Measurements from ENCODE around the gene SEZ6L2. TPM values are rescaled to one million over a fixed set of nuclear protein-coding genes. Genes with fewer than 3 reads are reported as not detected.

SEZ6L2 gene
- total and polyA plus RNA-seq, 9 of the 15 experiments (the other 6 are each of a cell fraction or from before 2014, with no cell fraction given) = 0.10 to 2.1 (median 0.72) TPM

GRCh38 chr16:29862884-29863668 lies 36.3 kb downstream of the SEZ6L2 start, which contains the start of gene CDIPT (continued):
- TF ChIP-seq NR2C2 (CRISPR knock-in tag; IDR thresholded peaks at IDR 0.05) (no peak), NR2C2 (tag; IDR thresholded peaks at IDR 0.05) (peak; percentile 72), U2AF2 (optimal IDR thresholded peaks at IDR 0.05; ENCODE audit: low read depth, low read length) (no peak), ZNF124 (CRISPR knock-in tag; IDR thresholded peaks at IDR 0.05) (no peak), ZNF511 (CRISPR knock-in tag; IDR thresholded peaks at IDR 0.05) (no peak; the same call in 1 of the 2 replicates), BCLAF1 (IDR thresholded peaks at IDR 0.05; ENCODE audit: borderline replicate concordance in 1 of 2, control insufficient read depth in 1 of 2, low read depth in 2 of 2, low read length in 1 of 2) (peak; percentile 74 to 99; a peak in 3 of 4 replicates), HNRNPL (IDR thresholded peaks at IDR 0.05; ENCODE audit: low read depth, low read length) (no peak), PHF21A (IDR thresholded peaks at IDR 0.05; ENCODE audit: borderline replicate concordance, low read depth) (no peak), SNRNP70 (optimal IDR thresholded peaks at IDR 0.05; ENCODE audit: low read depth, low read length) (no peak), BCL6 (CRISPR knock-in tag; IDR thresholded peaks at IDR 0.05) (no peak), FOXM1 (IDR thresholded peaks at IDR 0.05; ENCODE audit: low read depth) (peak; percentile 99), FOXM1 (CRISPR knock-in tag; IDR thresholded peaks at IDR 0.05; ENCODE audit: low read depth) (no peak), NCOR1 (IDR thresholded peaks at IDR 0.05) (no peak), SMC3 (conservative IDR thresholded peaks at IDR 0.05; ENCODE audit: insufficient read depth, low read depth, low read length) (no peak), SMAD3 (CRISPR knock-in tag; conservative IDR thresholded peaks at IDR 0.05) (no peak), HMG20B (CRISPR knock-in tag; IDR thresholded peaks at IDR 0.05) (no peak), SMAD4 (CRISPR knock-in tag; conservative IDR thresholded peaks at IDR 0.05) (no peak), TFAM (CRISPR knock-in tag; conservative IDR thresholded peaks at IDR 0.05) (no peak), NCOA4 (IDR thresholded peaks at IDR 0.05; ENCODE audit: partially characterized antibody) (no peak), CBX8 (IDR thresholded peaks at IDR 0.05; ENCODE audit: borderline replicate concordance, extremely low read depth, low read depth, low read length, poor library complexity, severe bottlenecking) (no peak), ZNF717 (CRISPR knock-in tag; IDR thresholded peaks at IDR 0.05) (no peak), EWSR1 (IDR thresholded peaks at IDR 0.05; ENCODE audit: borderline replicate concordance, low read depth, partially characterized antibody) (no peak), HMGN3 (IDR thresholded peaks at IDR 0.05; ENCODE audit: borderline replicate concordance, extremely low read depth, insufficient read length, low read depth, low read length) (peak; percentile 65), ZNF75A (CRISPR knock-in tag; IDR thresholded peaks at IDR 0.05) (no peak), ZNF561 (CRISPR knock-in tag; conservative IDR thresholded peaks at IDR 0.05) (no peak), ZNF224 (CRISPR knock-in tag; IDR thresholded peaks at IDR 0.05) (no peak), POLR2H (tag; IDR thresholded peaks at IDR 0.05; ENCODE audit: low read depth) (no peak)

Measured in K562 (cell line).